ENCODE results near the gene CLDN9.

GRCh38 chr16:3059723-3060242, 47.1 kb downstream of the CLDN9 start:
- TF ChIP-seq, protein P1, sequence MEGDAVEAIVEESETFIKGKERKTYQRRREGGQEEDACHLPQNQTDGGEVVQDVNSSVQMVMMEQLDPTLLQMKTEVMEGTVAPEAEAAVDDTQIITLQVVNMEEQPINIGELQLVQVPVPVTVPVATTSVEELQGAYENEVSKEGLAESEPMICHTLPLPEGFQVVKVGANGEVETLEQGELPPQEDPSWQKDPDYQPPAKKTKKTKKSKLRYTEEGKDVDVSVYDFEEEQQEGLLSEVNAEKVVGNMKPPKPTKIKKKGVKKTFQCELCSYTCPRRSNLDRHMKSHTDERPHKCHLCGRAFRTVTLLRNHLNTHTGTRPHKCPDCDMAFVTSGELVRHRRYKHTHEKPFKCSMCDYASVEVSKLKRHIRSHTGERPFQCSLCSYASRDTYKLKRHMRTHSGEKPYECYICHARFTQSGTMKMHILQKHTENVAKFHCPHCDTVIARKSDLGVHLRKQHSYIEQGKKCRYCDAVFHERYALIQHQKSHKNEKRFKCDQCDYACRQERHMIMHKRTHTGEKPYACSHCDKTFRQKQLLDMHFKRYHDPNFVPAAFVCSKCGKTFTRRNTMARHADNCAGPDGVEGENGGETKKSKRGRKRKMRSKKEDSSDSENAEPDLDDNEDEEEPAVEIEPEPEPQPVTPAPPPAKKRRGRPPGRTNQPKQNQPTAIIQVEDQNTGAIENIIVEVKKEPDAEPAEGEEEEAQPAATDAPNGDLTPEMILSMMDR (IDR thresholded peaks at IDR 0.05), result no peak
- TF ChIP-seq POLR2A (IDR thresholded peaks at IDR 0.05), result no peak

Data from heart left ventricle (tissue), 13 donors.